ENCODE measurements around the gene RNU6-7.

RNU6-7 gene

DNA sequence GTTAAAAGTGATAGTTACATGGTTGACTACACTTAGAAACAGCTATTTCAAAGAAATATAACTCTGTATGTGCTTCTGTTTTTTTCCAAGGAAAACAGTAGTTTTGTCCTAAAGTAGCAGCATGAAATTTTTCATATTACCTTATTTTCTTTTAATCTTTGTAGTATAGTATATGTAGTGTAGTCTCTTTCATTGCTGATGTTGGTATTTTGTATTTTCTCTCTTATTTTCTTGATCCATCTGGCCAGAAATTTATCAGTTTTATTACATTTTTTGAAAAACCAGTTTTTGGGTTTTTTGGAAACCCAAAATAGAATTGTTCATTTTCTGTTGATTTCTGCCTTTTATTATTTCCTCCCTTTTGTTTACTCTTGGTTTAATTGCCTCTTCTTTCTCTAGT lies 7.6 kb downstream of the RNU6-7 start:
- no peak for DNase-seq (ENCODE audit: low read depth)
- H3K4me3 ChIP-seq (ENCODE audit: control insufficient read depth, low read depth, low read length), result no peak overlapping the region
- TF ChIP-seq, protein P1, sequence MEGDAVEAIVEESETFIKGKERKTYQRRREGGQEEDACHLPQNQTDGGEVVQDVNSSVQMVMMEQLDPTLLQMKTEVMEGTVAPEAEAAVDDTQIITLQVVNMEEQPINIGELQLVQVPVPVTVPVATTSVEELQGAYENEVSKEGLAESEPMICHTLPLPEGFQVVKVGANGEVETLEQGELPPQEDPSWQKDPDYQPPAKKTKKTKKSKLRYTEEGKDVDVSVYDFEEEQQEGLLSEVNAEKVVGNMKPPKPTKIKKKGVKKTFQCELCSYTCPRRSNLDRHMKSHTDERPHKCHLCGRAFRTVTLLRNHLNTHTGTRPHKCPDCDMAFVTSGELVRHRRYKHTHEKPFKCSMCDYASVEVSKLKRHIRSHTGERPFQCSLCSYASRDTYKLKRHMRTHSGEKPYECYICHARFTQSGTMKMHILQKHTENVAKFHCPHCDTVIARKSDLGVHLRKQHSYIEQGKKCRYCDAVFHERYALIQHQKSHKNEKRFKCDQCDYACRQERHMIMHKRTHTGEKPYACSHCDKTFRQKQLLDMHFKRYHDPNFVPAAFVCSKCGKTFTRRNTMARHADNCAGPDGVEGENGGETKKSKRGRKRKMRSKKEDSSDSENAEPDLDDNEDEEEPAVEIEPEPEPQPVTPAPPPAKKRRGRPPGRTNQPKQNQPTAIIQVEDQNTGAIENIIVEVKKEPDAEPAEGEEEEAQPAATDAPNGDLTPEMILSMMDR (conservative IDR thresholded peaks at IDR 0.05; ENCODE audit: control insufficient read depth, insufficient read depth, low read depth, low read length), result no peak

DNA sequence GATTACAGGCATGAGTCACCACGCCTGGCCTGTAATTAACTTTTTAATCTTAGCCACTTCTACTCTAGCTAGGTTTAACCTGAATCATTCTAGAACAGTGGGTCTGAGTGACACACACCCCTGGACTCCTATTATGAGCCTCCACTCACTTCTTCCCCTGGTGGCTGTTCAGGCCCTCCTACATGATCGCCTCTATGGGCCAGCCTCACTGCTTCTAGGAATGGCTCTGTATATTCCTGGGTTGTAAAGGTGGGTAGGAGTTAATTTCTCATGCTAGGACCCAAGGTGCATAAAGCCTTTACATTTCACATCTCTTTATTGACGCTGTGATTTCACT lies 9.2 kb downstream of the RNU6-7 start:
- TF ChIP-seq, protein P1 (conservative IDR thresholded peaks at IDR 0.05; ENCODE audit: control insufficient read depth, insufficient read depth, low read depth, low read length), result no peak
- no peak for DNase-seq (ENCODE audit: low read depth)
- no peak overlapping the region for H3K4me3 ChIP-seq (ENCODE audit: control insufficient read depth, low read depth, low read length)

DNA sequence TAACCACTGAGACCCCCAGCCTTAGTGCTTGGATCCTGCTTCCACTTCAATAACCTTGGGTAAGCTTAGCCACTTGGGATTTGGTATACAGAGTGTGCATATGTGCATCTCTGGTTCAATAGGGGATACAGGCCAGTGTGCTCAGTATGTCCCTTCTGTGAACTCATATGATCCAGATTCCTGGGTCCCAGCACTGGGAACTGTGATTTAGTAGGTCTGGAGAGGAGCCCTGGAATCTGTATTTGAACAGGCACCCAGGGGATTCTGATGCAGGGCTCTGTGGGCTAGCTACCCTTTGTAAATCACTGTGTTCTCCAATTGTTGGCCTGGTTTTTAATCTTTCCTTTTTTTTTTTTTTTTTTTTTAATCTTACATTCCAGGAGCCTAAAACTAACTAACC lies 11.0 kb downstream of the RNU6-7 start:
- no peak for DNase-seq (ENCODE audit: low read depth)
- TF ChIP-seq, protein P1 (conservative IDR thresholded peaks at IDR 0.05; ENCODE audit: control insufficient read depth, insufficient read depth, low read depth, low read length), result no peak
- no peak overlapping the region for H3K4me3 ChIP-seq (ENCODE audit: control insufficient read depth, low read depth, low read length)

DNA sequence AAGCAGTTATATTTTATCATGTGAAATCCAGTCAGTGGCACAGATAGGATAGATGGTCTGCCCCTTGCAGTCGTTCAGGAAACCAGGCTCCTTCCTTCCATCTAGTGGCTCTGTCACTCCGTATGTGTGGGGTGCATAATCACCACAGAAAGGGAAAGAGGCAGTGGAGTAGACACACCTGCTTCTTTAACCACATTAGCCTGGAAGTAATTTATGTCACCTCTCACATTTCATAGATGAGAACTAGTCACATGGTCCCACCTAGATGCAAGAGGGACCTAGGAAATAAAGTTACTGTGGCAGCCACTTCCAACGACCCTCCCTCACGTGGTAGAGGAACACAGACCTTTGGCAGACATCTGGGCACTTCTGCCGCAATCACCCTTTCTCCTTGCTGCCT lies 15.5 kb downstream of the RNU6-7 start:
- H3K4me3 ChIP-seq (ENCODE audit: control insufficient read depth, low read depth, low read length), result no peak overlapping the region
- DNase-seq (ENCODE audit: low read depth), result no peak
- TF ChIP-seq, protein P1 (conservative IDR thresholded peaks at IDR 0.05; ENCODE audit: control insufficient read depth, insufficient read depth, low read depth, low read length), result no peak

DNA sequence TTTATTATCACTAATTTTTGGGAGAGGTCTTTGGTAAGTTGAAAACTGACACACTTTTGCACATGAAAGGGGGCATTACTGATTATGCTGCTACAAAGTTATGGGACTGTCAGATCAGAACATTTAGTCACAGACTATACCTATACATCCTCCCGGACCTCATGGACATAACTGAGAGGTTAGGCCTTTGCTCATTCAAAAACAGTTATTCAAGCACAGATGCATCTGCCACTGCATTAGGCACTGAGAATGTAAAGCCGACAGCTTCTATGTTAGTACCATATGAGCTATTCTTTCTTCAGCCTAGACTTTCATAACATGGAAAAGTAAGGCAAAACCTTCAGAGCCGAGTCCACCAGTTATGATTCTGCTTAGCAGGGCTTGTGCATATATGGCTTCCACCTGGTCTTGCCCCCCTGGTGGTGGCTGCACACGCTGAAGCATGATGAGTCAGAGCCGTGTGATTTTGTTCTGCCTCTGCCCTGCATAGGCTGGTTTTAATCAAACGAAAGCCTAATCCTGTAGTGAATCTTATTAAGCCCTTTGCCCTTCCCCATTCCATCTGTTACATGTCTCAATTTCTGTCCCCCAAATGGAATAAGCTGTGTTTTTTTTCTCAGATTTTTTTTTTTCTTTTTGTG lies 23.0 kb downstream of the RNU6-7 start:
- peak; percentile 87 for DNase-seq (ENCODE audit: low read depth)
- TF ChIP-seq, protein P1 (conservative IDR thresholded peaks at IDR 0.05; ENCODE audit: control insufficient read depth, insufficient read depth, low read depth, low read length), result peak; percentile 68
- no peak overlapping the region for H3K4me3 ChIP-seq (ENCODE audit: control insufficient read depth, low read depth, low read length)

DNA sequence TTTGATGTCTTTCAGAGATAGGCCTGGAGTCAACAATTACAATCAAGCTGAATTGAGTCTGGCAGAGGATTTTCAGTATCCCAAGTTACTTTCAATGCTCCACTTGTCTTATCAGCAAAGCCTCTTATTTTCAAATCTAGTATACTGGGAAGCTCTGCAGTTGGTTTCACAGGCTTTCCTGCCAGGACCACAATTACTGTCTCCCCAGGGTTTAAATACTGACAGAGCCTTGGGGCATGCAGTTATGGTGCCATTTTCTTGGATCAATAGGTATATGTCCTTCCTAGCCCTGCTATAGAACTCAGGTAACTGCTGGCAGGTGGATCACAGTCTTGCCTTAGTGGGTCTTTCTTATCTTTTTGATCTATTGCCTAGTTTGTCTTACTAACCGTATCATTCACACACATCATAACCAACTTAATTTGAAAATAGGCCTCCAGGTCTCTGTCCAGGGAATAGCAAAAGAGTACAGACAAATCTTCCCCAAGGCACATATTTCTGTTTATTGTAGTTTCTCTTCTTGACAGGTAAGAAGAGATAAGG lies 23.6 kb downstream of the RNU6-7 start:
- no peak for DNase-seq (ENCODE audit: low read depth)
- TF ChIP-seq, protein P1 (conservative IDR thresholded peaks at IDR 0.05; ENCODE audit: control insufficient read depth, insufficient read depth, low read depth, low read length), result no peak
- no peak overlapping the region for H3K4me3 ChIP-seq (ENCODE audit: control insufficient read depth, low read depth, low read length)

Measured in fibroblast of mammary gland (primary cell).